Esophagus squamous epithelium (tissue), 5 donors: ENCODE results near the gene NOM1. TPM values are rescaled to one million over a fixed set of nuclear protein-coding genes. Genes with fewer than 3 reads are reported as not detected.
"Not testable (repeated sequence)": the region's sequence is repeated elsewhere in the genome, so short reads cannot be mapped to it uniquely, and the experiment has no call there.

Source experiments
- DNase-seq: peaks from one replicate; lab custom pipeline; 2025; lab: John Stamatoyannopoulos, UW
- H3K27ac ChIP-seq, 4 donors: fragments of 200-600 bp; sonication (generic); one replicate each; pipeline ENCODE4 v1.5.1; 2016 to 2019; ENCODE audit warnings: mild to moderate bottlenecking in 1 of 4
- H3K27me3 ChIP-seq, 4 donors: fragments of 200-600 bp; sonication (generic); 1 replicate in 3 of 4; 2 replicates in 1 of 4; pipeline versions ENCODE4 v1.5.1 to v1.6.0; 2017 to 2021; ENCODE audit warnings: antibody characterized with exemption in 1 of 4
- H3K36me3 ChIP-seq, 3 donors: fragments of 200-600 bp; sonication (generic); one replicate each; pipeline ENCODE4 v1.5.1; 2016 to 2019
- H3K4me1 ChIP-seq, 3 donors: fragments of 200-600 bp; sonication (generic); one replicate each; pipeline ENCODE4 v1.5.1; 2017 to 2019
- H3K4me3 ChIP-seq, 4 donors: fragments of 200-600 bp; sonication (generic); 1 replicate in 3 of 4; 2 replicates in 1 of 4; pipeline ENCODE4 v1.5.1; 2016 to 2019; ENCODE audit warnings: mild to moderate bottlenecking in 2 of 4, moderate library complexity in 1 of 4
- H3K9me3 ChIP-seq, 3 donors: fragments of 200-600 bp; sonication (generic); one replicate each; pipeline ENCODE4 v1.5.1; 2016 to 2019
- POLR2A ChIP-seq, 4 donors: fragments of 450-650 bp; IDR thresholded peaks; one replicate each; pipeline ENCODE4 v1.6.1; 2017; ENCODE audit warnings: antibody characterized with exemption in 4 of 4, mild to moderate bottlenecking in 4 of 4, moderate library complexity in 3 of 4
- WGBS, 2 donors: methylation state at CpG; one replicate each; pipeline ENCODE4 v1.1.5; 2018; 5-methylcytosine and 5-hydroxymethylcytosine counted together
- intact Hi-C: fragments of 100-400 bp; cut with DNase I; formaldehyde crosslinking; loops from one replicate; pipeline ENCODE4 v1.15.0; 2022
- total RNA-seq, 4 donors: library from RNA; depleted of rRNA; stranded (reverse); fragments of >200 nt; gene quantifications; one replicate each; pipeline ENCODE4 v1.1.0, GENCODE V29; 2016
- TF ChIP-seq, protein P1 (sequence below), 6 experiments: fragments of 450-650 bp in 4 of 6; fragments of 200-600 bp in 2 of 6; sonication (generic) in 2 of 6; IDR thresholded peaks; one replicate each; pipeline ENCODE4 v1.5.1; 2016 to 2019; ENCODE audit warnings: antibody characterized with exemption in 6 of 6, mild to moderate bottlenecking in 4 of 6, moderate library complexity in 4 of 6
- donor health status: DM: yes; HTN: yes; CAD: no.

NOM1 gene
- total RNA-seq, 4 donors from 2014 or later, result 4.6 to 26.9 (median 17.8) TPM

DNA sequence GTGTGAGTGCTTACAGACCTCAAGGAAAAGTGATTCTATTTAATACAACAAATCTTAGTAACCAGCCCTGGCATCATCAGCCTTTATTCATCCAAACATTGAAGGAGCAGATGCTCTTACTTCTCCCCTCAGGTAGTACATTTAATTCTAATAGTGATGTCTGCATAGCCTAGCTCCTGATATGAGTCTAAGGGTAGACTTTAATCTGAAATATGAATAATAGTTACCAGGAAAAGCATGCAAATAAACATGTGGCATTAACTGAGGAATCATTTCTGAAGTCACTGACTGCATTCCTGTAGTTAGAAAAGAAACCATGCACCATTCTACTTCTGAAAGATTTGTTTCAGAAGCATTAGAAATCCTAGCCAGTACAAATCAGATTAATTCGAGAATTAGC is 30.9 kb upstream of the NOM1 start:
- intact Hi-C loops, result no loop called here
- no peak overlapping the region for H3K27ac ChIP-seq
- no peaks in the 10 kb centered on the region for H3K4me1 ChIP-seq
- DNase-seq, result no peak
- H3K9me3 ChIP-seq, result no peaks in the 10 kb centered on the region
- 35 to 48% methylated on average over 1 of the region's 1 CpG for WGBS, 2 donors
- H3K4me3 ChIP-seq, result no peak overlapping the region
- H3K27me3 ChIP-seq, result peaks cover 0 to 13% (median 0%) of the 10 kb centered on the region in 4 donors
- no peak for TF ChIP-seq POLR2A (IDR thresholded peaks at IDR 0.05)
- TF ChIP-seq, protein P1, sequence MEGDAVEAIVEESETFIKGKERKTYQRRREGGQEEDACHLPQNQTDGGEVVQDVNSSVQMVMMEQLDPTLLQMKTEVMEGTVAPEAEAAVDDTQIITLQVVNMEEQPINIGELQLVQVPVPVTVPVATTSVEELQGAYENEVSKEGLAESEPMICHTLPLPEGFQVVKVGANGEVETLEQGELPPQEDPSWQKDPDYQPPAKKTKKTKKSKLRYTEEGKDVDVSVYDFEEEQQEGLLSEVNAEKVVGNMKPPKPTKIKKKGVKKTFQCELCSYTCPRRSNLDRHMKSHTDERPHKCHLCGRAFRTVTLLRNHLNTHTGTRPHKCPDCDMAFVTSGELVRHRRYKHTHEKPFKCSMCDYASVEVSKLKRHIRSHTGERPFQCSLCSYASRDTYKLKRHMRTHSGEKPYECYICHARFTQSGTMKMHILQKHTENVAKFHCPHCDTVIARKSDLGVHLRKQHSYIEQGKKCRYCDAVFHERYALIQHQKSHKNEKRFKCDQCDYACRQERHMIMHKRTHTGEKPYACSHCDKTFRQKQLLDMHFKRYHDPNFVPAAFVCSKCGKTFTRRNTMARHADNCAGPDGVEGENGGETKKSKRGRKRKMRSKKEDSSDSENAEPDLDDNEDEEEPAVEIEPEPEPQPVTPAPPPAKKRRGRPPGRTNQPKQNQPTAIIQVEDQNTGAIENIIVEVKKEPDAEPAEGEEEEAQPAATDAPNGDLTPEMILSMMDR (IDR thresholded peaks at IDR 0.05), result no peak
- no peaks in the 10 kb centered on the region for H3K36me3 ChIP-seq

DNA sequence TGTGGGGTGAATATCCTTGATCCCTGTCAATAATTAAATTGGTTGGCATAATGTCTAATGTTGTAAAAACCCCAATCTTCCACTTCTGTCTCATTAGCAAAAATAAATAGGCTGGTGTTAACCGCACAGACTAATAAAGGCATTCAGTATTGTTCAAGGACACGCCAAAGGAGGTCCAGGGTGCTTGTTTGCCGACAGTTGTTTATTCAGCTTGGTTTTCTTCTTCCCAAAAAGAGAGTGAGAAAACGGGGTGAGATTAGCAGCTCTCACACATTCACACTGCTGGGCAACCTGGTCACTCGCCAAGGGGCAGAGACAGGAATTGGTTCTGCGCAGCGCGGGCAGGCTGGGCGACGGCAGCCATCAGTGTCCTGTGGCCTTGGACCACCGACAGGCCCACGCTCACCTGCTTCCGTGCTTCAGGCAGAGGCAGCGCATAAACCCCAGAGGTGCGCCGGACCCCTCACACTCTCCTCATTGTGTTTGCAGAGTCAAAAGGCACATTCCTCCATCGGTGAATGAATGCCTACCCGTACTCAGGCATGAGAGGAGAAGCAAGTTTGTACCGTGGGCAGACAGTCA is 30.3 kb upstream of the NOM1 start:
- no peak for TF ChIP-seq POLR2A (IDR thresholded peaks at IDR 0.05)
- TF ChIP-seq, protein P1 (IDR thresholded peaks at IDR 0.05), result no peak
- peaks cover 0 to 13% (median 0%) of the 10 kb centered on the region in 4 donors for H3K27me3 ChIP-seq
- H3K4me1 ChIP-seq, result no peaks in the 10 kb centered on the region
- no peaks in the 10 kb centered on the region for H3K9me3 ChIP-seq
- no peak overlapping the region for H3K4me3 ChIP-seq
- no peak for DNase-seq
- WGBS, 2 donors, result 54 to 76% methylated on average over 9 to 18 of the region's 19 CpGs
- no peaks in the 10 kb centered on the region for H3K36me3 ChIP-seq
- no peak overlapping the region for H3K27ac ChIP-seq
- intact Hi-C loops, result no loop called here

DNA sequence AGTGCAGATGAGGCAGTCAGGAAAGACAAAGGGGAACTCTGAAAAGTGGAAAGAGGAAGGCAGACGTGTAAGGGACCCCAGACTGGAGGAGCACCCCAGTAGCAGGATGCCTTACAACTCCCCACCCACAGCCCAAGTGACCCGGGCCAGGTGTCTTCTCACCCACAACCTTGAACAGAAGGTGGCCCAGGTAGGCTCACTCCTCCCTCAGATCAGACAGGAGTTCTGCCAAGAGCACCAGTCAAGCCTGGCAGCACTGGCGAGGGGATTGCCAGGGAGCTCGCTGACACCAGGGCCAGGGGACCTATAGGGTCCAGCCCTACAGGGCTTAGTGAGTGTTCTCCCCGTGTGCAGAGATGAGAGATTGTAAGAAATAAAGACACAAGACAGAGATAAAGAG is 29.4 kb upstream of the NOM1 start:
- intact Hi-C loops, result no loop called here
- H3K27me3 ChIP-seq, result peaks cover 0 to 13% (median 0%) of the 10 kb centered on the region in 4 donors
- no peak overlapping the region for H3K4me3 ChIP-seq
- WGBS, 2 donors, result 66 to 73% methylated on average over 4 to 5 of the region's 5 CpGs
- H3K27ac ChIP-seq, result no peak overlapping the region
- no peak for DNase-seq
- no peaks in the 10 kb centered on the region for H3K36me3 ChIP-seq
- no peaks in the 10 kb centered on the region for H3K9me3 ChIP-seq
- no peaks in the 10 kb centered on the region for H3K4me1 ChIP-seq
- no peak for TF ChIP-seq POLR2A (IDR thresholded peaks at IDR 0.05)
- TF ChIP-seq, protein P1 (IDR thresholded peaks at IDR 0.05), result no peak

DNA sequence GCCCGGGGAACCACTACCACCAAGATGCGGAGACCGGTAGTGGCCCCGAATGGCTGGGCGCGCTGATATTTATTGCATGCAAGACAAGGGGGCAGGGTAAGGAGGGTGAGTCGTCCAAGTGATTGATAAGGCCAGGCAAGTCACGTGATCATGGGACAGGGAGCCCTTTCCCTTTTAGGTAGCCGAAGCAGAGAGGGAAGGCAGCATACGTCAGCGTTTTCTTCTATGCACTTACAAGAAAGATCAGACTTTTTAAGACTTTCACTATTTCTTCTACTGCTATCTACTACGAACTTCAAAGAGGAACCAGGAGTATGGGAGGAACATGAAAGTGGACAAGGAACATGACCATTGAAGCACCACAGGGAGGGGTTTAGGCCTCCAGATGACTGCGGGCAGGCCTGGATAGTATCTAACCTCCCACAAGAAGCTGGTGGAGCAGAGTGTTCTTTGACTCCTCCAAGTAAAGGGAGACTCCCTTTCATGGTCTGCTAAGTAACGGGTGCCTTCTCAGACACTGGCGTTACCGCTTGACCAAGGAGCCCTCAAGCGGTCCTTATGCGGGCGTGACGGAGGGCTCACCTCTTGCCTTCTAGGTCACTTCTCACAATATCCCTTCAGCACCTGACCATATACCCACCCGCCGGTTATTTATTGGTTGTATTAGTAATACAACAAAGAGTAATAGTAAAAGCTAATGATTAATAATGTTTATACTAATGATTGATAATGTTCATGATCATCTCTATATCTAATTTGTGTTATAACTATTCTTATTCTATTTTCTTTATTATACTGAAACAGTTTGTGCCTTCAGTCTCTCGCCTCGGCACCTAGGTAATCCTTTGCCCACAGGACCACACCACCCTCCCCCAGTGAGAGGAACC is 28.8 kb upstream of the NOM1 start:
- H3K27me3 ChIP-seq, result peaks cover 0 to 13% (median 0%) of the 10 kb centered on the region in 4 donors
- DNase-seq, H3K4me3 ChIP-seq, H3K4me1 ChIP-seq, H3K27ac ChIP-seq, H3K9me3 ChIP-seq, intact Hi-C loops, H3K36me3 ChIP-seq: not testable (repeated sequence)
- 83 to 90% methylated on average over 23 of the region's 24 CpGs for WGBS, 2 donors

DNA sequence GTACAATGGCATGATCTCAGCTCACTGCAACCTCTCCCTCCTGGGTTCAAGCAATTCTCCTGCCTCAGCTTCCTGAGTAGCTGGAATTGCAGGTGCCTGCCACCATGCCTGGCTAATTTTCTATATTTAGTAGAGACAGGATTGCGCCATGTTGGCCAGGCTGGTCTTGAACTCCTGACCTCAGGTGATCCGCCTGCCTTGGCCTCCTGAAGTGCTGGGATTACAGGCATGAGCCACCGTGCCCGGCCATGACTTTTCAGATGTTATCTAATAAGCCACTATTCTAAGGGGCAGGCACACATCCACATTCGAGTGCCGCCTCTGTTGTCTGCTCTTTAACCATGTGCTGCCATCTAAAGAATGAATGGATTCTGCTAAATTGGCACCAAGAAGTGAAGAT is 27.2 kb upstream of the NOM1 start:
- H3K9me3 ChIP-seq, DNase-seq, H3K4me3 ChIP-seq, H3K4me1 ChIP-seq, H3K36me3 ChIP-seq, H3K27ac ChIP-seq, intact Hi-C loops: not testable (repeated sequence)
- H3K27me3 ChIP-seq, result peaks cover 0 to 13% (median 0%) of the 10 kb centered on the region in 4 donors
- WGBS, 2 donors, result 86 to 92% methylated on average over 4 to 5 of the region's 6 CpGs

DNA sequence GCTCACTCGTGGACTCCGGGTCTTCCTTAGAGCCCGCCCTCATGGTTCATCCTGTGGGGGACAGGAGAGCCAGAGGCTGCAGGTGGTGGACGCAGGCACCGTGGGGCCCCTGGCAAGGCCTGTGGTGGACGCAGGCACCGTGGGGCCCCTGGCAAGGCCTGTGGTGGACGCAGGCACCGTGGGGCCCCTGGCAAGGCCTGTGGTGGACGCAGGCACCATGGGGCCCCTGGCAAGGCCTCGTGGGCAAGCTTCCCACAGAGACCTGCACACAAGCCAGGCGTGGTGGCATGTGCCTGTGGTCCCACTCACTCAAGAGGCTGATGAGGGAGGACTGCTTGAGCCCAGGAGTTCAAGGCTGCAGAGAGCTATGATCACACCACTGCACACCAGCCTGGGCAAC is 23.7 kb upstream of the NOM1 start:
- H3K4me1 ChIP-seq, H3K27ac ChIP-seq, H3K4me3 ChIP-seq, H3K36me3 ChIP-seq, H3K9me3 ChIP-seq, intact Hi-C loops, DNase-seq: not testable (repeated sequence)
- peaks cover 0 to 19% (median 0%) of the 10 kb centered on the region in 4 donors for H3K27me3 ChIP-seq
- WGBS, 2 donors, result 79 to 92% methylated on average over 6 of the region's 12 CpGs
